Measurements from ENCODE around the gene RHOBTB3. TPM values are rescaled to one million over a fixed set of nuclear protein-coding genes. Genes with fewer than 3 reads are reported as not detected.

Gene RHOBTB3
- total and polyA plus RNA-seq, 10 of the 15 experiments (the other 5 are each of a cell fraction or from before 2014, with no cell fraction given), result 3.6 to 42.8 (median 8.4) TPM

- intact Hi-C loops (cut with micrococcal nuclease; ENCODE audit: unreplicated experiment), result no loop called here
- no peak overlapping the region for H3K9ac ChIP-seq (ENCODE audit: control insufficient read depth, insufficient read depth, low read length)
- TF ChIP-seq MXI1 (IDR thresholded peaks at IDR 0.05; ENCODE audit: low read depth, low read length) (no peak), NFIC (IDR thresholded peaks at IDR 0.05; ENCODE audit: low read depth, low read length) (no peak), NKRF (conservative IDR thresholded peaks at IDR 0.05) (no peak), TARDBP (IDR thresholded peaks at IDR 0.05; ENCODE audit: borderline replicate concordance) (no peak), RB1 (IDR thresholded peaks at IDR 0.05; ENCODE audit: borderline replicate concordance) (no peak), EED (IDR thresholded peaks at IDR 0.05; ENCODE audit: low read depth) (no peak), MEF2A (IDR thresholded peaks at IDR 0.05; ENCODE audit: insufficient read depth, low read depth, low read length) (no peak), JUND (IDR thresholded peaks at IDR 0.05; ENCODE audit: low read depth, low read length) (no peak), CREM (IDR thresholded peaks at IDR 0.05; ENCODE audit: low read depth) (no peak), RUNX3 (IDR thresholded peaks at IDR 0.05; ENCODE audit: low read length) (no peak), ATF2 (IDR thresholded peaks at IDR 0.05; ENCODE audit: low read length) (no peak), ZBTB33 (IDR thresholded peaks at IDR 0.05) (no peak), MAX (IDR thresholded peaks at IDR 0.05; ENCODE audit: low read depth, low read length) (no peak), LARP7 (IDR thresholded peaks at IDR 0.05) (no peak), SIN3A (IDR thresholded peaks at IDR 0.05; ENCODE audit: low read depth, low read length) (no peak), JUNB (IDR thresholded peaks at IDR 0.05) (no peak)
Observed at GRCh38 chr5:95803271-95804148, 72.4 kb downstream of the RHOBTB3 start.

More at GRCh38 chr5:95803271-95804148, 72.4 kb downstream of the RHOBTB3 start:
- no peaks in the 10 kb centered on the region for H3K79me2 ChIP-seq (ENCODE audit: control insufficient read depth, insufficient read depth, low read length)
- no peak for DNase-seq (ENCODE audit: low read depth, low spot score)
- H3K36me3 ChIP-seq (ENCODE audit: control insufficient read depth in 2 of 2, insufficient read depth in 2 of 2, low read length in 1 of 2), result no peaks in the 10 kb centered on the region
- H3K4me1 ChIP-seq (ENCODE audit: control insufficient read depth, insufficient read depth, low read length), result peaks cover 11% of the 10 kb centered on the region
- no peak for ATAC-seq
- ChIA-PET RAD21 (ENCODE audit: unreplicated experiment) (interaction anchor here (0.9 to 2.0 kb wide), 5 partner anchors 22 to 159 kb away, joined by 3 to 5 read pairs (median 3); no protein-coding TSS in a partner anchor), CTCF (interaction anchor here (0.6 to 2.6 kb wide), 4 partner anchors 19 to 44 kb away, joined by 3 to 14 read pairs (median 4); partner anchors contain the start of gene GLRX), SMC1A (ENCODE audit: uncharacterized antibody, unreplicated experiment) (interaction anchor here (1.4 to 10.4 kb wide), 5 partner anchors 10 to 37 kb away, joined by 5 to 217 read pairs (median 13); partner anchors contain the start of gene GLRX), POLR2A (interaction anchor here (0.6 kb wide), 1 partner anchor 82 kb away, joined by 4 read pairs; no protein-coding TSS in a partner anchor)
- no peaks in the 10 kb centered on the region for H4K20me1 ChIP-seq (ENCODE audit: control insufficient read depth, insufficient read depth)
- no peaks in the 10 kb centered on the region; the same call in 1 of the 3 replicates for H3K9me3 ChIP-seq (replicated peaks; ENCODE audit: control insufficient read depth, insufficient read depth, low read length)
- no peak overlapping the region for H3K4me3 ChIP-seq
- H3K27ac ChIP-seq (ENCODE audit: control insufficient read depth, insufficient read depth), result no peak overlapping the region
- H2AFZ ChIP-seq (ENCODE audit: control insufficient read depth, low read depth, low read length), result no peak overlapping the region
- no peak for FAIRE-seq
- BruUV-seq (replicated peaks), result no TSS peak
- no peak overlapping the region for H3K4me2 ChIP-seq (ENCODE audit: control insufficient read depth, insufficient read depth)
- in situ Hi-C loops (cut with MboI), result no loop called here
- no peaks in the 10 kb centered on the region for H3K27me3 ChIP-seq (replicated peaks in 1 of 2; ENCODE audit: control insufficient read depth in 2 of 2, insufficient read depth in 2 of 2, low read length in 1 of 2)
- 86% methylated on average over 6 of the region's 6 CpGs for WGBS (ENCODE audit: insufficient coverage, insufficient replicate concordance, low lambda C conversion rate, missing lambda C conversion rate)
